Measurements from ENCODE around the gene ALDH3A1. TPM values are rescaled to one million over a fixed set of nuclear protein-coding genes. Genes with fewer than 3 reads are reported as not detected.

ALDH3A1 gene
- 1 to 10 TPM in 6 of 9 donors, under 1 TPM in 2, not detected in 1; 0.17 to 4.0 (median 2.0) TPM for total RNA-seq
- polyA plus RNA-seq = under 1 TPM; 0.09 to 0.98 (median 0.56) TPM
- long read RNA-seq, donor 1 = 0 reads
- long read RNA-seq, donor 2 = 0 reads
- long read RNA-seq, donor 3 = 0 reads
- long read RNA-seq, donor 4, partial matches to known transcripts = 1 of 2 reads
- long read RNA-seq, donor 4, other reads (novel, unspliced or antisense) = 0 of 2 reads
- long read RNA-seq, donor 5, partial matches to known transcripts = 1 of 5 reads
- long read RNA-seq, donor 5, other reads (novel, unspliced or antisense) = 1 of 5 reads
- long read RNA-seq, donor 6 = 0 reads
- long read RNA-seq, donor 7 = 0 reads
- long read RNA-seq, donor 8 = 0 reads
- long read RNA-seq, donor 9 = 0 reads
- long read RNA-seq, donor 10, partial matches to known transcripts = 0 of 1 reads
- long read RNA-seq, donor 10, other reads (novel, unspliced or antisense) = 0 of 1 reads

GRCh38 chr17:19747829-19748806, at the start of gene ALDH3A1:
ALDH3A1 (minus strand) TSS chr17:19748298; CDS start chr17:19745129, 3,169 bp downstream.
- intact Hi-C loops (cut with DNase I) = loop anchor here in 1 of 2 donors (10.0 kb wide), 1 partner anchor 73 kb away; no protein-coding TSS in a partner anchor
- no peak for TF ChIP-seq POLR2A (IDR thresholded peaks at IDR 0.05)
- TF ChIP-seq, protein P1, sequence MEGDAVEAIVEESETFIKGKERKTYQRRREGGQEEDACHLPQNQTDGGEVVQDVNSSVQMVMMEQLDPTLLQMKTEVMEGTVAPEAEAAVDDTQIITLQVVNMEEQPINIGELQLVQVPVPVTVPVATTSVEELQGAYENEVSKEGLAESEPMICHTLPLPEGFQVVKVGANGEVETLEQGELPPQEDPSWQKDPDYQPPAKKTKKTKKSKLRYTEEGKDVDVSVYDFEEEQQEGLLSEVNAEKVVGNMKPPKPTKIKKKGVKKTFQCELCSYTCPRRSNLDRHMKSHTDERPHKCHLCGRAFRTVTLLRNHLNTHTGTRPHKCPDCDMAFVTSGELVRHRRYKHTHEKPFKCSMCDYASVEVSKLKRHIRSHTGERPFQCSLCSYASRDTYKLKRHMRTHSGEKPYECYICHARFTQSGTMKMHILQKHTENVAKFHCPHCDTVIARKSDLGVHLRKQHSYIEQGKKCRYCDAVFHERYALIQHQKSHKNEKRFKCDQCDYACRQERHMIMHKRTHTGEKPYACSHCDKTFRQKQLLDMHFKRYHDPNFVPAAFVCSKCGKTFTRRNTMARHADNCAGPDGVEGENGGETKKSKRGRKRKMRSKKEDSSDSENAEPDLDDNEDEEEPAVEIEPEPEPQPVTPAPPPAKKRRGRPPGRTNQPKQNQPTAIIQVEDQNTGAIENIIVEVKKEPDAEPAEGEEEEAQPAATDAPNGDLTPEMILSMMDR (IDR thresholded peaks at IDR 0.05) = no peak

DNA sequence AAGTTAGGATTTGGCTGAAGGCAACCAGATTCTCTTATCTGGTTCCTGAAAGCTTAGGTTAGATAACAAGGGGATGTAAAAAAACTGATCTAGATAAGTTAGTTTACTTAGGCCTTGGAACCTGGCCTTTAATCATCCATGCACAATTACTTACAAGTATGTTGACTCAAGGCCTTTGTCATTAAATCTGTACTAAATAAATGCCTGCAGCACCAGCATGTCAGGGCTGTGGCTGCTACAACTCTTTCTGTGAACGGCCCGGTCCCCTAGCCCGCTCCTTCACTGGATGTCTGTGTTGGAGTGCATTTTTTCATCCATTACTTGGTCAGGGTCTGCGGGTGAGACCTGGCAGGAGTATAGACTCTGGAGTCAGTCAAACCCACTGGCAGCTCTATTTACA, 48.4 kb upstream of the ALDH3A1 start:
- Histone ChIP-seq H3K4me3 (no peak overlapping the region), H3K4me1 (replicated peaks in 1 of 2) (no peaks in the 10 kb centered on the region), H3K27me3 (no peaks in the 10 kb centered on the region), H3K9me3 (replicated peaks in 1 of 3) (peaks cover 0 to 4% (median 0%) of the 10 kb centered on the region in 3 donors), H3K36me3 (replicated peaks in 1 of 2) (peaks cover 0 to 57% of the 10 kb centered on the region in 2 donors), H3K27ac (no peak overlapping the region)
- TF ChIP-seq POLR2A (IDR thresholded peaks at IDR 0.05) = no peak
- TF ChIP-seq, protein P1 (IDR thresholded peaks at IDR 0.05) = no peak
- no peak for DNase-seq
- 97 to 100% (median 97%) methylated on average over 4 of the region's 4 CpGs for WGBS, 4 donors
- intact Hi-C loops (cut with DNase I) = no loop called here

More at GRCh38 chr17:19747829-19748806, at the start of gene ALDH3A1:
- 72 to 81% (median 76%) methylated on average over 16 to 25 of the region's 25 CpGs for WGBS, 4 donors
- Histone ChIP-seq H3K27me3 (no peaks in the 10 kb centered on the region), H3K4me1 (replicated peaks in 1 of 2) (peaks cover 10 to 16% of the 10 kb centered on the region in 2 donors), H3K4me3 (no peak within 1 kb of the TSS), H3K9me3 (replicated peaks in 1 of 3) (no peaks in the 10 kb centered on the region), H3K36me3 (replicated peaks in 1 of 2) (no peaks in the 10 kb centered on the region), H3K27ac (no peak within 1 kb of the TSS)
- no peak for DNase-seq

GRCh38 chr17:19791918-19792550, 43.9 kb upstream of the ALDH3A1 start:
- WGBS, 4 donors = 94 to 97% (median 96%) methylated on average over 3 of the region's 3 CpGs
- H3K27ac ChIP-seq = no peak overlapping the region
- no peaks in the 10 kb centered on the region for H3K4me1 ChIP-seq (replicated peaks in 1 of 2)
- DNase-seq = no peak
- TF ChIP-seq POLR2A (IDR thresholded peaks at IDR 0.05) = no peak
- TF ChIP-seq, protein P1 (IDR thresholded peaks at IDR 0.05) = no peak
- peaks cover 0 to 4% (median 0%) of the 10 kb centered on the region in 3 donors for H3K9me3 ChIP-seq (replicated peaks in 1 of 3)
- H3K27me3 ChIP-seq = no peaks in the 10 kb centered on the region
- no peak overlapping the region for H3K4me3 ChIP-seq
- intact Hi-C loops (cut with DNase I) = no loop called here
- H3K36me3 ChIP-seq (replicated peaks in 1 of 2) = peaks cover 0 to 54% of the 10 kb centered on the region in 2 donors
